SK-N-MC (cell line): Measurements from ENCODE around the gene SPPL2B.

ENCODE experiments used
- EZH2 ChIP-seq: fragments of 200-600 bp; sonication (generic); IDR thresholded peaks from one replicate; pipeline ENCODE4 v1.6.1; 2017; ENCODE audit warnings: antibody characterized with exemption
- POLR2AphosphoS5 ChIP-seq: IDR thresholded peaks from 2 replicates; pipeline ENCODE4 v1.6.1; 2012; ENCODE audit warnings: mild to moderate bottlenecking, low read depth, low read length, borderline replicate concordance

GRCh38 chr19:2315818-2316353 lies 12.6 kb upstream of the SPPL2B start:
- TF ChIP-seq EZH2 (no peak), POLR2AphosphoS5 (no peak)
